ENCODE results near the gene SYT8.

Gene SYT8

GRCh38 chr11:1855886-1856265 is 21.1 kb downstream of the SYT8 start:
- Histone ChIP-seq H4K20me1 (ENCODE audit: insufficient read depth, low read length) (no peaks in the 10 kb centered on the region; the same call in 1 of the 2 replicates), H3K9me2 (replicated peaks; ENCODE audit: insufficient read depth, low read length) (no peaks in the 10 kb centered on the region), H3K79me2 (ENCODE audit: low read length) (peaks cover 66% of the 10 kb centered on the region), H3K36me3 (replicated peaks; ENCODE audit: insufficient read depth, low read length) (no peaks in the 10 kb centered on the region), H3K4me2 (ENCODE audit: low read depth, low read length) (no peak overlapping the region), H3K4me1 (ENCODE audit: low read length) (peaks cover 36% of the 10 kb centered on the region), H3F3A (ENCODE audit: insufficient read depth, low read length) (peaks cover 14% of the 10 kb centered on the region), H2AFZ (ENCODE audit: low read length) (no peak overlapping the region), H3K9ac (ENCODE audit: low read length) (no peak overlapping the region), H3K9me3 (replicated peaks; ENCODE audit: insufficient read depth, low read length) (no peaks in the 10 kb centered on the region), H3K27me3 (replicated peaks; ENCODE audit: insufficient read depth, low read length) (no peaks in the 10 kb centered on the region; the same call in 1 of the 2 replicates), H3K27ac (ENCODE audit: low read length) (no peak overlapping the region), H3K4me3 (ENCODE audit: low read length) (no peak overlapping the region)
- TF ChIP-seq EZH2 (optimal IDR thresholded peaks at IDR 0.05; ENCODE audit: low read depth, low read length): no peak
- no peak for TF ChIP-seq CTCF (IDR thresholded peaks at IDR 0.05; ENCODE audit: low read length)
- TF ChIP-seq EZH2phosphoT487 (IDR thresholded peaks at IDR 0.05; ENCODE audit: low read length): no peak
- no peak for DNase-seq

- Histone ChIP-seq H4K20me1 (ENCODE audit: insufficient read depth, low read length) (no peaks in the 10 kb centered on the region; the same call in 1 of the 2 replicates), H3K9ac (ENCODE audit: low read length) (no peak overlapping the region), H3K9me3 (replicated peaks; ENCODE audit: insufficient read depth, low read length) (no peaks in the 10 kb centered on the region), H3K4me3 (ENCODE audit: low read length) (no peak overlapping the region), H3K36me3 (replicated peaks; ENCODE audit: insufficient read depth, low read length) (no peaks in the 10 kb centered on the region), H3F3A (ENCODE audit: insufficient read depth, low read length) (peaks cover 12% of the 10 kb centered on the region), H3K27ac (ENCODE audit: low read length) (no peak overlapping the region), H3K79me2 (ENCODE audit: low read length) (peaks cover 66% of the 10 kb centered on the region), H3K27me3 (replicated peaks; ENCODE audit: insufficient read depth, low read length) (no peaks in the 10 kb centered on the region; the same call in 1 of the 2 replicates), H3K9me2 (replicated peaks; ENCODE audit: insufficient read depth, low read length) (no peaks in the 10 kb centered on the region), H2AFZ (ENCODE audit: low read length) (no peak overlapping the region), H3K4me1 (ENCODE audit: low read length) (peaks cover 33% of the 10 kb centered on the region), H3K4me2 (ENCODE audit: low read depth, low read length) (no peak overlapping the region)
- TF ChIP-seq CTCF (IDR thresholded peaks at IDR 0.05; ENCODE audit: low read length) (no peak), EZH2phosphoT487 (IDR thresholded peaks at IDR 0.05; ENCODE audit: low read length) (no peak), EZH2 (optimal IDR thresholded peaks at IDR 0.05; ENCODE audit: low read depth, low read length) (no peak)
- DNase-seq: no peak
These were observed 21.7 kb downstream of the SYT8 start for GRCh38 chr11:1856306-1857005.

GRCh38 chr11:1857064-1857463 is 22.3 kb downstream of the SYT8 start:
- TF ChIP-seq CTCF (IDR thresholded peaks at IDR 0.05; ENCODE audit: low read length): no peak
- TF ChIP-seq EZH2 (optimal IDR thresholded peaks at IDR 0.05; ENCODE audit: low read depth, low read length): no peak
- no peak for TF ChIP-seq EZH2phosphoT487 (IDR thresholded peaks at IDR 0.05; ENCODE audit: low read length)

More at GRCh38 chr11:1857064-1857463, 22.3 kb downstream of the SYT8 start:
- Histone ChIP-seq H2AFZ (ENCODE audit: low read length) (no peak overlapping the region), H3K79me2 (ENCODE audit: low read length) (peaks cover 72% of the 10 kb centered on the region), H3K4me2 (ENCODE audit: low read depth, low read length) (no peak overlapping the region), H3K36me3 (replicated peaks; ENCODE audit: insufficient read depth, low read length) (no peaks in the 10 kb centered on the region), H3K27me3 (replicated peaks; ENCODE audit: insufficient read depth, low read length) (no peaks in the 10 kb centered on the region; the same call in 1 of the 2 replicates), H3K9me3 (replicated peaks; ENCODE audit: insufficient read depth, low read length) (no peaks in the 10 kb centered on the region), H3F3A (ENCODE audit: insufficient read depth, low read length) (peaks cover 8% of the 10 kb centered on the region), H3K9ac (ENCODE audit: low read length) (no peak overlapping the region), H3K4me1 (ENCODE audit: low read length) (peaks cover 26% of the 10 kb centered on the region), H3K4me3 (ENCODE audit: low read length) (no peak overlapping the region), H3K27ac (ENCODE audit: low read length) (no peak overlapping the region), H3K9me2 (replicated peaks; ENCODE audit: insufficient read depth, low read length) (no peaks in the 10 kb centered on the region), H4K20me1 (ENCODE audit: insufficient read depth, low read length) (no peaks in the 10 kb centered on the region; the same call in 1 of the 2 replicates)
- DNase-seq: no peak

Data from MM.1S (cell line).